GM18907 (cell line): Measurements from ENCODE around the gene MTMR6.

ENCODE experiments used
- ATAC-seq: cut with Tn5 transposase; IDR thresholded peaks from one replicate; pipeline ENCODE4 v1.9.1; 2021; ENCODE audit warnings: mild to moderate bottlenecking, moderate library complexity; ENCODE audit not compliant: unreplicated experiment

MTMR6 gene

DNA sequence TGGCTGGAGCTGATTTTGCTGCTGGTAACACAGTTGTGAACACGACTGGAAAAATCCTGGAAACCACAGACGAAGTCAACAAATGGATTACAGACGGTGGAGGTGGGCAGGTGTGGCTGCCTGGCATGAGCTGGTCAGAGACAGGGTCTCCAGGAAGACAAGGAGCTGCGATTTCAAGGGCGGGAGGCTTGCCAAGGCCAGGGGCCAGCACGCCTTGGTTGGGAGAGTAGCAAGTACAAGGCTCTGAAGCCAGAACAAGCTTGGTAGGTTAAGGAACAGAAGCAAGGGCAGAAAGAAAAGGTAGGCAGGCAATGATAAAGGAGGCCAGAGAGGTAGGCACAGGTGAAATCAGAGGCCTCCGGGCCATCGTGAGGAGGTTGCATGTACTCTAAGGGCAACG is 64.5 kb downstream of the MTMR6 start:
- ATAC-seq: no peak

DNA sequence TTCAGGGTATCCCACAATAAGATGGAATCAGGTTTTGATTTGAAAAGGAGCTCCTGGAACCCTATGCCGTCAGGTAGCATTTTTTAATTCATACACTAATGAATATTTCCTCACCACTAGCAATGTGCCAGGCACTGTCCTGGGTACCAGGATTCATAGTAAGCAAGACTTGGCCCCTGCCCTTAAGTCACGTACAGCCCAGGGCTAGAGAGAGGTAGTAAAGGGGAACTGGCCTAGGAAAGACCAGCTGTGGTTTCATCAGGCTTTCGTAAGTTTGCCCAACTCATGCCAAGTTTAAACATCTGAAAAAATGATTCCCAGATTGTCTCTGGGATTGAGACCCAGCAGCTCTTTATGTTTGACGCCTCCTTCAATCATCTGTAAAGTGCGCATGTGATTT is 69.3 kb downstream of the MTMR6 start:
- no peak for ATAC-seq

- no peak for ATAC-seq
Observed at GRCh38 chr13:25217023-25217885, 70.0 kb downstream of the MTMR6 start.

GRCh38 chr13:25215253-25215575 is 72.1 kb downstream of the MTMR6 start:
- no peak for ATAC-seq

DNA sequence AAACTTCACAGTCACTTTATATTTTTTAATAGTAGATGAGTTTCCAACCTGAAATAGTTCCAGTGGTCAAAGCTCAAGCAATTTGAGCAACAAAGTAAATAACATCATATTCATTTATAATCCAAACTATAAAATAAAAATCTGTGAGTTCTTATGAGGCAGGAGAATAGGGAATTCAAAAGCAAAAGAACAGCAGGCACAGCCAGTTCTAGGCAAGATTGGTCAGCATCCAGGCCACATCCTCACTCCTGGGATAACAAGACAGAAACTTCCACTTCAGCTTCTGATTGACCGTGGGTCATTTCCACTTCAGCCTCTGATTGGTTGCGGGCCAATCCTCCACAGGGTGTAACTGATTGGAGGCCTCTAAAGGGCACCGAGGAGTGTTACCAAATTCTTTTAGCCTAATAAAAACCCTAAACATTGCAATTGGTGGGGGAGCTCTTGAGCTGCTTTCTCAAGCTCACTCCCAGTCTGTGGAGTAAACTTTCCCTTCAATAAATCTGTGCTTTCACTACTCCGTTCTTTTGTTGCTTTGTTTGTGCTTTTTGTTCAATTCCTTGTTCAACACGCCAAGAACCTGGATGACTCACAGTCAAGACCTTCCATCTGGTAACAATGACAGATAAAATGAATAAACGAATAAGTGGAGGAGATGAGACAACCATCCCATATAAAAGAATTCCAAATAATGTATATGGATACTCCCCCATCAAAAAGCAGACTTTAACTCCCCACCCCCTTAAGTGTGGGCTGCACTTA is 72.6 kb downstream of the MTMR6 start:
- no peak for ATAC-seq

DNA sequence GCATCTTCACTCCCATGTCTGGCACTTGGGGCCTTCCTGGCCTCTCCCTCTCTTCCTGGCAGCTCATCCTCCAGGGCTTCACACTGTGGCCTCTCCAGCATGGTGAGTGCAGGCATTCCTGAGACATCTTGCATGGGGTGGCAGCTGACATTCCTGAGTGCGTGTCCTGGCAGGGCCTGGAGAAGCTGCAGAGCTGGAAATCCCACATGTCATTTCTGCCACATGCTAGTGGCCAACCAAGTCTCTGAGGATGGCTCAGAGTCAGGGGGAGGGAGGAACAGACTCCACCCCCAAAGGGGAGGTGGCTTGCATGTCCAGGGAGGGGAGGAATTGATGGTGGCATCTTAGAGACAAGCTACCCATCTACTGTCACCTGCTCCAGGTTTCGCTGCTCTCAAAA is 73.6 kb downstream of the MTMR6 start:
- ATAC-seq: no peak

DNA sequence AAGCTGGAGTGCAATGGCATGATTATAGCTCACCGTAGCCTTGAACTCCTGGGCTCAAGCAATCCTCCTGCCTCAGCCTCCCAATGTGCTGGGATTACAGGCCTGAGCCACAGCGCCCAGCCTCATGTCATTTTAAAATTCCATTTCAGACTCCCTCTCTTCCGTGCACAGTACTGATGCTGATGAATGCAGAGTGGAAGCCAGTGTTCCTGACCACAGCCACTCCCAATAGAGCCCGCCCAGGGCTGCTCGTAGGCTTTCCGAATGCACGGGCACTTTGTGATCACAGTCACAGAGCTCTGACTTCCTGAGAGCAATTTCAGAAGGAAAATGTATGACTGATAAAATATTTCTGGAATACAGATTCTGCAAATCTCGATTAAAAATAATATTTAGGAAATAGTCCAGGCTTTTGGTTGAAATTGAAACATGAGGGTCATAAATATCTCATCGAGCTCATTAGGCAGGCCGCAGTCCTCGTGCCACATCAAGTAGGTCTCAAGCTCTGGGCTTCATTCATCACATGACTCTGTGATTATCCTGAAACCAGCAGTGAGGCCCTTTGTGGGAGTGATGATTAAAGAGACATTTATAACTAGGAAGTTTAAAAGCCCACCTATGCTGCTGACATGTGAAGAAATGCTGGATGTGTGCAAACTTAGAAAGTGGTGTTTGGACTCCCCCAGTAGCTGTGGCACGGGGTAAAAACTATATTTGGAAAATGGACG is 76.3 kb downstream of the MTMR6 start:
- ATAC-seq: no peak

DNA sequence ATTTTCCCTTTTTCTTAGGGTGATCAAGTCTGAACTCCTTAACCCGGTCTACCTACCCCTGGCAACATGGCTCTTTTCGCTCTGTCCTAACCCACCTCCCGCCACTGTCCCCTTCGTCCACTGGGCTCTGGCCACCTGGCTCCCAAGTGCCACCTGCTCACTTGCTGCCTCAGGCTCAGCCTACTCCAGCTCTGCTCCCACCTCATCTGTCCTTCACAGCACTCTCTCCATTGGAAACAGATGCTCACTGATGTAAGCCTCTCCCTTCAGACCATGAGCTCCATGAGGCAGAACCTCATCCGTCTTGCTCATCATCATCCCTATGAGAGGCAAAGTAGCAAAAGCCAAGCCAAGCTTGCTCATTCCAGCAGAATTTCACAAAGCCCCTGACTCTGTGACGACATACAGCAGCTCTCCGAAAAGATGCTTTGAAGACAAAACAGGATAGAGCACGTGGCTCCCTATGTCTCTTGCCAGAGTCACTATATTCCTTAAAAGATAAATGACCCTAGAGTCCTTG is 79.9 kb downstream of the MTMR6 start:
- no peak for ATAC-seq

- ATAC-seq: no peak
Observed at GRCh38 chr13:25204863-25205262, 82.4 kb downstream of the MTMR6 start.

GRCh38 chr13:25203127-25203740 is 84.1 kb downstream of the MTMR6 start:
- no peak for ATAC-seq

DNA sequence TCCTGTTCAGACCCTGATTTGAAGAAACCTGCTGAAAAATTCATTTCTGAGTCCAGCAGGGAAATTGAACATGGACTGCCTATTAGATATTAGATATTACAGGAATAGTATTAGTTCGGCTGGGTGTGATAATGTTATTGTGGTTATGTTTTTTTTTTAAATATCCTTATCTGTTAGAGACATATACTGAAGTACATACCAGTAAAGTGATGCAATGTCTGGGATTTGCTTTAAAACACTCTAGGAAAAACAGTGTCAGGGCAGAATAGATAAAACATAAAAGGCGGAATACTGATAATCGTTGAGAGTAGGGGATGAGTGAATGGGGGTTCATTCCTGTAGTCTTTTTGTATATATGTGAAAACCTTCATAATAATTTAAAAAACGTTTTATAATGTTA is 86.5 kb downstream of the MTMR6 start:
- no peak for ATAC-seq

DNA sequence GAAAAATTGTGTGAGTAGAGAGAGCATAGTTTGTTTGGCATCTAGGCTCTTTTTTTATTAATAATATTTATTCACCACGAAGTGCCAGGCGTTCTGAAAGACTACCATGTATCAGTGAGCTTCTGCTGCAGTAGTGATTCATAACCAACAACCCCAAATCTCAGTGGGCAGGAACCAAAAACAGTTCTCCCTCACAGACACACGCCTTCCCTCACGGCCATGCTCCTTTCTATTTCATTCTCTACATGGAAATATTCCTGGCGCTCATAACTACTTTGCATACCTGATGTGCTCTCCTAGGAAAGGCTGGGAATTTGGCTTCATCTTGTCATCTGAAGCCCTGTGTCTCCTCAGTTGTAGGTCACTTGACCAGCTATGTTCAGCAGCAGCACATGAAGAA is 88.6 kb downstream of the MTMR6 start:
- ATAC-seq: no peak

DNA sequence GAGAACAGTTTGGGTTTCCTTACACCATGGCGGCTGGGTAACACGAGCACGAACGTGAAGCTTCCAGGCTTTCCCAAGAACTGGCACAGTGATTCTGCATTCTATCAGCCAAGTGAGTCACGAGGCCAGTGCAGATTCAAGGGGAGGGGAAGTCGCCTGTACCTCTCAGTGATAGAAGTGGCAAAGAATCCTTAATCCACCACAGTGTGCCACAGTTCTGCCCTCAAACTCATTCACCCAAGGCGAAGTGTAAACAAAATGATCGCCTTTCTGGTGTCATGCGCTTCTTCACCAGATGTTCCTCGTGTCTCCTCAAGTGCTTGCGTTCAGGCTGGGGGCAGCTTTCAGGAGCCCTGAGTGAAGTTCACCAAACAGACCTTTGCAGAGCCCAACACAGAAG is 90.3 kb downstream of the MTMR6 start:
- ATAC-seq: no peak
